Stomach smooth muscle (tissue), 2 donors: ENCODE measurements around the gene FARP1.
"Not testable (repeated sequence)": the region's sequence is repeated elsewhere in the genome, so short reads cannot be mapped to it uniquely, and the experiment has no call there.

Source experiments
- H3K27ac ChIP-seq: one replicate; pipeline ENCODE4 v1.7.0; 2013; ENCODE audit warnings: mild to moderate bottlenecking, low read length, inconsistent platforms
- H3K27me3 ChIP-seq, 2 donors: one replicate each; pipeline ENCODE4 v1.7.0; 2013; ENCODE audit warnings: low read length in 2 of 2; ENCODE audit not compliant: insufficient read depth in 2 of 2, control insufficient read depth in 1 of 2
- H3K36me3 ChIP-seq, 2 donors: one replicate each; pipeline ENCODE4 v1.7.0; 2013; ENCODE audit warnings: low read length in 2 of 2; ENCODE audit not compliant: control insufficient read depth in 2 of 2, insufficient read depth in 2 of 2
- H3K4me1 ChIP-seq: one replicate; pipeline ENCODE4 v1.7.0; 2013; ENCODE audit warnings: low read length; ENCODE audit not compliant: control insufficient read depth, insufficient read depth
- H3K4me3 ChIP-seq, 2 donors: one replicate each; pipeline ENCODE4 v1.7.0; 2013; ENCODE audit warnings: low read length in 2 of 2
- H3K9ac ChIP-seq, 2 donors: one replicate each; pipeline ENCODE4 v1.7.0; 2013; ENCODE audit warnings: low read length in 2 of 2, mild to moderate bottlenecking in 1 of 2
- H3K9me3 ChIP-seq, 2 donors: one replicate each; pipeline ENCODE4 v1.7.0; 2013; ENCODE audit warnings: low read length in 2 of 2; ENCODE audit not compliant: control insufficient read depth in 2 of 2
- donor health status: healthy.
- donor health status: Pancreatic carcinoma.

Gene FARP1

DNA sequence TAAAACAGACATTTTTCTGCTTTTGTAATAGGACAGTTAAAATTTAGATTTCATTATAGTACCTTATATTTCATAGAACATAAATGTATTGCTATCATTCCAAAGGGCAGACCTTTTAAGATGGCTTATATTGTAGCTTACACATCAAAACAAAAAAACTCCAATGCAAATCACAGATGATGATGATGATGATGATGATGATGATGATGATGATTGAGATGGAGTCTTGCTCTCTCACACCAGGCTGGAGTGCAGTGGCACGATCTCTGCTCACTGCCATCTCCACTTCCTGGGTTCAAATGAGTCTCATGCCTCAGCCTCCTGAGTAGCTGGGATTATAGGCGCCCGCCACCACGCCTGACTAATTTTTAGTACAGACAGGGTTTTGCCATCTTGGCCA lies 224.1 kb downstream of the FARP1 start:
- Histone ChIP-seq H3K4me3 (no peak overlapping the region), H3K27me3 (no peaks in the 10 kb centered on the region), H3K4me1 (peaks cover 14% of the 10 kb centered on the region), H3K9ac (no peak overlapping the region), H3K9me3 (no peaks in the 10 kb centered on the region), H3K27ac (no peak overlapping the region), H3K36me3 (peaks cover 0 to 2% of the 10 kb centered on the region in 2 donors)

DNA sequence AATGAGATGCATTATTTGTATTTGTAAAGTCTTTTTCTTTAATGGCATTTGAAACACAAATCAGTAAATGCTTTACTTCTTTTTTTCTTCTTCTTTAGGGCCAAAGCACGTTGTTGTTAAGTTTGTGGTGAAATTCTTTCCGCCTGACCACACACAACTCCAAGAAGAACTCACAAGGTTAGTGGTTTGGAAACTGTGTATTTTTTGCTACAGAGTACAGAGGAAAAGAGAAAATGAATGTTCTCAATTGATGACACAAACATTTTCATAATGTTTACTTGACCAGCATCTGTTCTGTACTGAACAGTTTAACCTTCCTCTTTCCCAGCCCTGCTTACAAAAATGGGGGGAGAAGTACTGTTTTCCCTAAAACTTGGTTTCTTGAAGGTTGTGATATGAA lies 225.1 kb downstream of the FARP1 start:
- no peak overlapping the region for H3K27ac ChIP-seq
- H3K4me3 ChIP-seq = no peak overlapping the region
- H3K27me3 ChIP-seq = no peaks in the 10 kb centered on the region
- no peaks in the 10 kb centered on the region for H3K9me3 ChIP-seq
- H3K9ac ChIP-seq = no peak overlapping the region
- H3K4me1 ChIP-seq = peaks cover 14% of the 10 kb centered on the region
- peaks cover 0 to 2% of the 10 kb centered on the region in 2 donors for H3K36me3 ChIP-seq

DNA sequence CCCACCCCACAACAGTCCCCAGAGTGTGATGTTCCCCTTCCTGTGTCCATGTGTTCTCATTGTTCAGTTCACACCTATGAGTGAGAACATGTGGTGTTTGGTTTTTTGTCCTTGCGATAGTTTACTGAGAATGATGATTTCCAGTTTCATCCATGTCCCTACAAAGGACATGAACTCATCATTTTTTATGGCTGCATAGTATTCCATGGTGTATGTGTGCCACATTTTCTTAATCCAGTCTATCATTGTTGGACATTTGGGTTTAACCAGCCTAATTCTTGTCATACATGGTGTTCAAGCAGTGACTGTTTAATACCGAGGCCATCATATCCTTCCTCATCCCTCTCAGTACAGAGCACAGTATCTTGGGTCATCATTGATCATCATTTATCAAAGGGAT lies 226.6 kb downstream of the FARP1 start:
- peaks cover 14% of the 10 kb centered on the region for H3K4me1 ChIP-seq
- H3K9me3 ChIP-seq, H3K36me3 ChIP-seq, H3K27me3 ChIP-seq, H3K9ac ChIP-seq, H3K27ac ChIP-seq, H3K4me3 ChIP-seq: not testable (repeated sequence)

DNA sequence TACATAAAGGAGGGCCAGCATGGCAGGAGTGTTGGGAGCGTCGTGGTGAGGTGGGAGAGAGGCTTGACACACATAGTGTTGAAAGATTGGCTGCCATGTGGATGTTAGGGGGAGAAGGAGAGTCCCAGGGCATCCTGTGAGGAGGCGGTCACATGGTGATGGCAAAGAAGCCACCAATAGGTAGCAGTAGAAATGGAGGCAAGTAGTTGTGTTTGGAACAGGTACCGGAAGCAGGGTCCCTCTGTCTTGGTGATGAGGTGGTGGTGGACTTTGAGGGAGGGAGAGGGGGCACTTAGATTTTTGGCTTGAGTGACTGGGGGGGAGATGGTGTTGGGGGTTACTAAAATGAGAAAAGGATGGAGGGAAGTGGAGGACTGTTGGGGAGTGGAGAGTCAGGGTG lies 227.4 kb downstream of the FARP1 start:
- Histone ChIP-seq H3K36me3 (peaks cover 0 to 2% of the 10 kb centered on the region in 2 donors), H3K27me3 (no peaks in the 10 kb centered on the region), H3K27ac (no peak overlapping the region), H3K9me3 (peaks cover 0 to 3% of the 10 kb centered on the region in 2 donors), H3K4me1 (peaks cover 14% of the 10 kb centered on the region), H3K9ac (no peak overlapping the region), H3K4me3 (no peak overlapping the region)

DNA sequence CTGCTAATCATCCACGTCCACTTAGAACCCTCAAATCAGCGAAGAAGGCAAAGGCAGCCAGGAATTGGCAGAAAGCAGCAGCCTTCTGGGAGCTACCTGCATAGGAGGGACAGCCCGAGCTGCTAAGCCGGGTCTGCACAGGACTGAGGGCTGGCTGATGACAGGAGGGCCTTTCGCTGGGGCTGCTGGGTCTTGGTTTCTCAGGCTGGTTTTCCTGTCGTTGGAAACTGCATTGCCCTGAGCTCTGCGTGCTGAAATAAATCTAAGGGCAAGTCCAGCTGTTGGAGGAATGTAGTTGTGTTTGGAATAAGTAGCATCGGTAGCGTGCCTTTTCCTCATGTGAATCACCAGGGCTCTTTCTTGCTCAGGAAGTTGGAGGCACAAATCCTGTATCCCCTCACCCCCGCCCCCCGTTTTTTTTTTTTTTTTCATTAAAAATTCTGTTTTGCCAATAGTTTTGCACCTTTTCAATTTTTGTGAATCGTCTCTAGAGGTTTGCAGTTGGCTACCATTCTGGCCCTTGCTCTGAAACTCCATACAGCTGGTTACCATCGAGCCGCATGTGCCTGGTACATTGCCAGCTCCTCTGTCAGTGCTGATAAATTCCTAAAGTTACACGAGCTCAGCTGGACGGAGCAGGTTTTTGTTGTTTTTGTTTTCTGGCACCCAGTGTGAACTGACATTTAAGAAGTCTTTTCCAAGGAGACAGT lies 228.1 kb downstream of the FARP1 start:
- no peak overlapping the region for H3K9ac ChIP-seq
- H3K4me1 ChIP-seq = peaks cover 14% of the 10 kb centered on the region
- no peak overlapping the region for H3K27ac ChIP-seq

DNA sequence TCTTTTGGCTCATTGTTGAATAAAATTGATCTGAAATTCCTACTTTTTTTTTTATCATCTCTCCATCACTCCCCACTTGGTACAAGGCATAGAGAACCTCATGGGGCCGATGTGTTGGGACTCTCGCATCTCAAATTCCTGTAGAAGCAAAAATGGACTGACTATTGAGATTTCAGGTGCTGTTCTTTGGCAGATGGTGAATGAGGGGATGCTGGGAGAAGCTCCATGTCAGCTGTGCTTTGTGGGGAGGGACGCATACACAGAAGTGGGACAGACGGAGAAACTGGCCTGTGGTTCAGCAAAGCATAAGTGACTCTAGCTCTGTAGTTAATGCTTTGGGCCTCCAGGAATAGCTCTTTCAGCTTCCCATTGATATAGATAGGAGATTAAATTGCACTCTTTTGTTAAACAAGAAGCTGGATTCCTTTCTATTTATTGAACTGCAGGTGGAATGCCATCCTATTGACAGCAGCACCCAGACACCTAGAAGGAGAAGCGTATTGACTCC lies 228.7 kb downstream of the FARP1 start:
- Histone ChIP-seq H3K4me3 (peak overlapping the region; percentile 7 to 22), H3K9ac (no peak overlapping the region), H3K27ac (no peak overlapping the region)

More for the DNA sequence above, 228.1 kb downstream of the FARP1 start:
- H3K9me3 ChIP-seq = peaks cover 0 to 3% of the 10 kb centered on the region in 2 donors
- peak overlapping the region; percentile 7 to 49 for H3K4me3 ChIP-seq
- H3K27me3 ChIP-seq = no peaks in the 10 kb centered on the region
- H3K36me3 ChIP-seq = peaks cover 0 to 2% of the 10 kb centered on the region in 2 donors

DNA sequence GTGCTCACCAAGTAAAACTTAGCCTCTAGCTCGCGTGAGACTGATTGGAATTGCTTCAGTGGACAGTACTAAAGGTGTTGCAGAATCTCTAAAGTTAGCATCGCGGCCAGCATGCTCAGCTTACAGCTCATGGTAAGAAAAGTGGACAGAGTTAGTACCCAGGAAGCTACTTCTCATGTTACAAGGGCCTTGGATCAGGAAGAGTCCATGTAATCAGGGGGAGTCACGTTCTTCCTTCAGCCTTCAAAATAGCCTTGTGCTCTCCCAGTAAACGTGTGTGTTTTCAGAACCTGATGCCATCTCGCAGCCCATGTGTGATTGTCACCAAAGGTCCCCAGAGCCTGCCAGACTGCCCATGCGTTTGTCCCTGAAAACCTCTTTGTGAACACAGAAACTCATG lies 230.0 kb downstream of the FARP1 start:
- peaks cover 0 to 3% of the 10 kb centered on the region in 2 donors for H3K9me3 ChIP-seq
- H3K27ac ChIP-seq = no peak overlapping the region
- no peaks in the 10 kb centered on the region for H3K27me3 ChIP-seq
- no peak overlapping the region for H3K4me3 ChIP-seq
- no peak overlapping the region for H3K9ac ChIP-seq
- H3K4me1 ChIP-seq = peaks cover 14% of the 10 kb centered on the region
- peaks cover 0 to 2% of the 10 kb centered on the region in 2 donors for H3K36me3 ChIP-seq

More for the DNA sequence above, 228.7 kb downstream of the FARP1 start:
- Histone ChIP-seq H3K36me3 (peaks cover 0 to 2% of the 10 kb centered on the region in 2 donors), H3K9me3 (peaks cover 0 to 3% of the 10 kb centered on the region in 2 donors), H3K4me1 (peaks cover 14% of the 10 kb centered on the region), H3K27me3 (no peaks in the 10 kb centered on the region)

DNA sequence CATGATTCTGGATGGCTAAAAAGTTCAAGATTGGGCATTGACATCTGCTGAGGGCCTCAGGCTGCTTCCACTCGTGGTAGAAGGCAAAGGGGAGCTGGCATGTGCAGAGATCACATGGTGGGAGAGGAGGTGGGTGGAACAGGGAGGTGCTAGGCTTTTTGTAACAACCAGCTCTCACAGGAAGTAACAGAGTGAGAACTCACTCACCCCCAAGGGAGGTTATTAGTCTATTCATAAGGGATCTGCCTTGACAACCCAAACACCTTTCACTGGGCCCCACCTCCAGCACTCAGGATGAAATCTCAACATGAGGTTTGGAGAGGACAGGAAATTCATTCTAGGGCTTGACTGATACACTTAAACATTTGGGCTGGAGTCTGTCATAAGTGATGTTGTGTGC lies 231.9 kb downstream of the FARP1 start:
- Histone ChIP-seq H3K4me3 (no peak overlapping the region), H3K9me3 (peaks cover 0 to 3% of the 10 kb centered on the region in 2 donors), H3K27ac (no peak overlapping the region), H3K27me3 (no peaks in the 10 kb centered on the region), H3K4me1 (peaks cover 14% of the 10 kb centered on the region), H3K9ac (no peak overlapping the region), H3K36me3 (no peaks in the 10 kb centered on the region)

DNA sequence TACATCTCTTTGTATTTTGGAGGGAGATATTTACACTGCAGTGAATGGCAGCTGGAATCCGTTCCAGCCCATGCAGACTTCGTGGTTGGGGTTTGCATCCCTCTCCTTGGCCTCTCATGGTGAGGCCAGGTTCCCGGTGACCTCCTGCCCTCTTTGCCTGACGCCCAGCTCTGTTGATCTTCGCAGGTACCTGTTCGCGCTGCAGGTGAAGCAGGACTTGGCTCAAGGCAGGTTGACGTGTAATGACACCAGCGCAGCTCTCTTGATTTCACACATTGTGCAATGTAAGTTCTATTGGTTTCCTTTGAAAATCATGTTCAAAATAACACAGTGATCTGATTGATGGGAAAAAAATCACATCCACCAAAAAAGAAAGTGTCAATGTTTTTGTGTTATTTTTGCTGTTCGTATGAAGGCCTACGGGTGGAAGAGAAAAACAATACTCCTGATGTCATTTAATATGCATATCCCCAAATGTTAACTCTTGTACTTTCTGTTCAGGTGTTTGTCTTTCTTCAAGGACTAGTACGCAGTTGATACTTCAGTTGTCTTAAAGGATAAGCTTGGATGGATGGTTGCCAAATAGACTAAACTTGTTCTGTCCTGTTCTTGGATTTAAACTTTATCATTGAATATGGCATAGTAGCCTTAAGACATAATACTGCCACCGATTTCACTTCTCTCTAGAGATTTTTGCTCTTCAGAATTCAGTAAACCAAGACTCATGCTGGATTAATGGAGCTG lies 234.9 kb downstream of the FARP1 start:
- H3K4me1 ChIP-seq = no peaks in the 10 kb centered on the region
- H3K27ac ChIP-seq = no peak overlapping the region
- no peaks in the 10 kb centered on the region for H3K27me3 ChIP-seq
- no peak overlapping the region for H3K4me3 ChIP-seq
- no peak overlapping the region for H3K9ac ChIP-seq
- peaks cover 2 to 3% of the 10 kb centered on the region in 2 donors for H3K36me3 ChIP-seq
- H3K9me3 ChIP-seq = peaks cover 0 to 3% of the 10 kb centered on the region in 2 donors

DNA sequence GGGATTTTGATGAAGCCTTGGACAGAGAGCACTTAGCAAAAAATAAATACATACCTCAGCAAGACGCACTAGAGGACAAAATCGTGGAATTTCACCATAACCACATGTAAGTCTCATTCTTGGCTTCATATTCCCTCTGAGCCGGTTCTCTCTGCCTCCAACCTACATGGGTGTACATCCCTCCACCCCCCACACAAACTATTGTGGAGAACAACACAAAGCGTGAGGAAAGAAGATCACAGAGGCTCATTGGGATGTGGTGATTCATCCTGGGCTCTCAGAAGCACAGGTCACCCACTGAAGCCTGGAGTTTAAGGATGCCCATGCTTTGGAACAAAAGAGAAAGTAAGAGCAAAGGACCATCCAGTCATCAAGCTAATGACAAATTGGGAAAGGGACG lies 241.8 kb downstream of the FARP1 start:
- H3K9ac ChIP-seq = no peak overlapping the region
- H3K36me3 ChIP-seq = peaks cover 3 to 16% of the 10 kb centered on the region in 2 donors
- H3K9me3 ChIP-seq = no peaks in the 10 kb centered on the region
- no peaks in the 10 kb centered on the region for H3K27me3 ChIP-seq
- H3K27ac ChIP-seq = no peak overlapping the region
- peaks cover 4% of the 10 kb centered on the region for H3K4me1 ChIP-seq
- no peak overlapping the region for H3K4me3 ChIP-seq
